Measurements from ENCODE around the gene TENT5C. TPM values are rescaled to one million over a fixed set of nuclear protein-coding genes. Genes with fewer than 3 reads are reported as not detected.

TENT5C gene
- total RNA-seq, 1 experiment from 2014 or later: 1.4 TPM

DNA sequence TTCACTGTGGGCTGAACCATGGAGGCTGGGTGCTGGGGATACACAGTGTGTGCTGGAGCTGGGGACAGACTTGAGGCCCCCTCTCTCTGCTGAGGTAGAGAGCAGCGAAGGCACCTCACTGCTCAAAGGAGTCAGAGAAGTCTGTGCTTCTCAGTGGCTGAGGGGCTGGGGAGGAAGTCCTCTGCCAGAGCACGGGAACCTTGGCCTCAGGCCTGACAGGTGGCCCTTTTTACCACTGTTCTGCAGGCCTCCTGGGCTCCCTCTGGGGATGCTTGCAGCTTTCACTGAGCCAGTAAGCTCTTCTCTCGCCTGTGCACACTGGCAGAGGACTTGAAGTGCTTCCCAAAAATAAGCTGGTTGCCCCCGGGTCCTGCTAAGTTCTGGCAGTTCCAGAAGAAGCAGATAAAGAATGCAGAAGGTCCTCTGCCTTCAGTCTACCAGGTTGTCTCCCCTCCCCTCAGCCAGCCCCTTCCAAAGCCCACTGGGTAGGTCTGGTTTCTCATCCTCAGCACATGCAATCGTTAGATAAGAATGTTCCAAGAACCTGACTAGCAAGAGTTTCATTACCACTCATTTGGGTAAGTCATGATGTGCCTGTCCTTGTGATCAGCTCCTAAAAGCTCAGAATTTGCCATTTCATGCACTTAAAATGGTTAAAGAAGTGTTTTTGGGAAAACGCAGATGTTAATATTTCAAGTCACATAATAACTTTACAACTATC, 53.9 kb downstream of the TENT5C start:
- DNase-seq (ENCODE audit: low spot score) (no peak), ATAC-seq (no peak)
- Mint-ChIP-seq H3K27me3 (ENCODE audit: low read depth) (no peaks in the 10 kb centered on the region; the same call in 1 of the 2 replicates), H3K36me3 (peaks cover 12% of the 10 kb centered on the region), H3K4me1 (peaks cover 49% of the 10 kb centered on the region), H3K4me3 (no peak overlapping the region), H3K9me3 (peaks cover 26% of the 10 kb centered on the region), H3K27ac (no peak overlapping the region)
- CTCF ChIA-PET: interaction anchor here (1.0 to 1.6 kb wide), 2 partner anchors 12 to 125 kb away, joined by 4 read pairs; no protein-coding TSS in a partner anchor
- TF ChIP-seq FOXK1 (CRISPR knock-in tag; IDR thresholded peaks at IDR 0.05): no peak
- TF ChIP-seq FOXJ3 (CRISPR knock-in tag; IDR thresholded peaks at IDR 0.05; ENCODE audit: borderline replicate concordance): no peak
- no peak for TF ChIP-seq RORB (CRISPR knock-in tag; IDR thresholded peaks at IDR 0.05)
- no peak for TF ChIP-seq ZNF138 (CRISPR knock-in tag; conservative IDR thresholded peaks at IDR 0.05)
- TF ChIP-seq, protein P1, sequence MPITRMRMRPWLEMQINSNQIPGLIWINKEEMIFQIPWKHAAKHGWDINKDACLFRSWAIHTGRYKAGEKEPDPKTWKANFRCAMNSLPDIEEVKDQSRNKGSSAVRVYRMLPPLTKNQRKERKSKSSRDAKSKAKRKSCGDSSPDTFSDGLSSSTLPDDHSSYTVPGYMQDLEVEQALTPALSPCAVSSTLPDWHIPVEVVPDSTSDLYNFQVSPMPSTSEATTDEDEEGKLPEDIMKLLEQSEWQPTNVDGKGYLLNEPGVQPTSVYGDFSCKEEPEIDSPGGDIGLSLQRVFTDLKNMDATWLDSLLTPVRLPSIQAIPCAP (CRISPR knock-in tag; IDR thresholded peaks at IDR 0.05): no peak
- no peak for TF ChIP-seq CREB1 (CRISPR knock-in tag; IDR thresholded peaks at IDR 0.05)
- TF ChIP-seq ZNF263 (CRISPR knock-in tag; IDR thresholded peaks at IDR 0.05; ENCODE audit: low read depth): no peak
- TF ChIP-seq, protein P2, sequence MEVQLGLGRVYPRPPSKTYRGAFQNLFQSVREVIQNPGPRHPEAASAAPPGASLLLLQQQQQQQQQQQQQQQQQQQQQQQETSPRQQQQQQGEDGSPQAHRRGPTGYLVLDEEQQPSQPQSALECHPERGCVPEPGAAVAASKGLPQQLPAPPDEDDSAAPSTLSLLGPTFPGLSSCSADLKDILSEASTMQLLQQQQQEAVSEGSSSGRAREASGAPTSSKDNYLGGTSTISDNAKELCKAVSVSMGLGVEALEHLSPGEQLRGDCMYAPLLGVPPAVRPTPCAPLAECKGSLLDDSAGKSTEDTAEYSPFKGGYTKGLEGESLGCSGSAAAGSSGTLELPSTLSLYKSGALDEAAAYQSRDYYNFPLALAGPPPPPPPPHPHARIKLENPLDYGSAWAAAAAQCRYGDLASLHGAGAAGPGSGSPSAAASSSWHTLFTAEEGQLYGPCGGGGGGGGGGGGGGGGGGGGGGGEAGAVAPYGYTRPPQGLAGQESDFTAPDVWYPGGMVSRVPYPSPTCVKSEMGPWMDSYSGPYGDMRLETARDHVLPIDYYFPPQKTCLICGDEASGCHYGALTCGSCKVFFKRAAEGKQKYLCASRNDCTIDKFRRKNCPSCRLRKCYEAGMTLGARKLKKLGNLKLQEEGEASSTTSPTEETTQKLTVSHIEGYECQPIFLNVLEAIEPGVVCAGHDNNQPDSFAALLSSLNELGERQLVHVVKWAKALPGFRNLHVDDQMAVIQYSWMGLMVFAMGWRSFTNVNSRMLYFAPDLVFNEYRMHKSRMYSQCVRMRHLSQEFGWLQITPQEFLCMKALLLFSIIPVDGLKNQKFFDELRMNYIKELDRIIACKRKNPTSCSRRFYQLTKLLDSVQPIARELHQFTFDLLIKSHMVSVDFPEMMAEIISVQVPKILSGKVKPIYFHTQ (CRISPR knock-in tag; IDR thresholded peaks at IDR 0.05): no peak
- no peak for TF ChIP-seq NR2C2 (CRISPR knock-in tag; IDR thresholded peaks at IDR 0.05)
- TF ChIP-seq, protein P3, sequence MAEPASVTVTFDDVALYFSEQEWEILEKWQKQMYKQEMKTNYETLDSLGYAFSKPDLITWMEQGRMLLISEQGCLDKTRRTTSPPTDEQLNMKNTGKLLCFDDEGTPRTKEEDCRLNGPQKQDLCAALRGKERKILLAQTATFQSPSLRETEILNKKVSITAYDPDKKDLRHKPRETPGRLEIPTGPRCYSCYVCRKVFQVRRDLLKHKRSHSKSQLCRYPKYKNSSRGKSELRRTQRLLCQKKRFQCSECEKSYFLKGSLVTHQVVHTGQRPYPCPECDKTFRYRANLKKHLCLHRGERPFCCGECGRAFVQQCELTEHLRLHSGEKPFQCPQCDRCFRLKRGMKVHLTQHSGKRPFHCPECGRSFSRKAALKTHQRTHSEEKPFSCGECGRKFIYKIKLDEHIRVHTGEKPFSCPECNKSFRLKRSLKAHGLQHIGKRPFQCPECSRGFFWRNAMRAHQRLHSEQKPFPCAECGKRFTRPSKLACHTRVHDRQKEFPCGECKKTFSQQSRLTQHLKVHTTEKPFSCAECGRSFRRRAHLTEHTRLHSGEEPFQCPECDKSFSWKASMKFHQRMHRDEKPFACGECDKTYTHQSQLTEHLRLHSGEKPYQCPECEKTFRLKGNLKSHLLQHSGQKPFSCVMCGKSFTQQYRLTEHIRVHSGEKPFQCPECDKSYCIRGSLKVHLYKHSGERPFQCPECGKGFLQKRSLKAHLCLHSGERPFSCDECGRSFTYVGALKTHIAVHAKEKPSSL (CRISPR knock-in tag; conservative IDR thresholded peaks at IDR 0.05): no peak
- TF ChIP-seq ELF4 (CRISPR knock-in tag; IDR thresholded peaks at IDR 0.05; ENCODE audit: low read depth): no peak
- TF ChIP-seq ZNF423 (CRISPR knock-in tag; IDR thresholded peaks at IDR 0.05): no peak
- no peak for TF ChIP-seq RELA (CRISPR knock-in tag; IDR thresholded peaks at IDR 0.05; ENCODE audit: borderline replicate concordance)
- TF ChIP-seq, protein P4, sequence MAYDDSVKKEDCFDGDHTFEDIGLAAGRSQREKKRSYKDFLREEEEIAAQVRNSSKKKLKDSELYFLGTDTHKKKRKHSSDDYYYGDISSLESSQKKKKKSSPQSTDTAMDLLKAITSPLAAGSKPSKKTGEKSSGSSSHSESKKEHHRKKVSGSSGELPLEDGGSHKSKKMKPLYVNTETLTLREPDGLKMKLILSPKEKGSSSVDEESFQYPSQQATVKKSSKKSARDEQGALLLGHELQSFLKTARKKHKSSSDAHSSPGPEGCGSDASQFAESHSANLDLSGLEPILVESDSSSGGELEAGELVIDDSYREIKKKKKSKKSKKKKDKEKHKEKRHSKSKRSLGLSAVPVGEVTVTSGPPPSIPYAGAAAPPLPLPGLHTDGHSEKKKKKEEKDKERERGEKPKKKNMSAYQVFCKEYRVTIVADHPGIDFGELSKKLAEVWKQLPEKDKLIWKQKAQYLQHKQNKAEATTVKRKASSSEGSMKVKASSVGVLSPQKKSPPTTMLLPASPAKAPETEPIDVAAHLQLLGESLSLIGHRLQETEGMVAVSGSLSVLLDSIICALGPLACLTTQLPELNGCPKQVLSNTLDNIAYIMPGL (CRISPR knock-in tag; IDR thresholded peaks at IDR 0.05): no peak
- TF ChIP-seq, protein P5, sequence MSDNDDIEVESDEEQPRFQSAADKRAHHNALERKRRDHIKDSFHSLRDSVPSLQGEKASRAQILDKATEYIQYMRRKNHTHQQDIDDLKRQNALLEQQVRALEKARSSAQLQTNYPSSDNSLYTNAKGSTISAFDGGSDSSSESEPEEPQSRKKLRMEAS (CRISPR knock-in tag; IDR thresholded peaks at IDR 0.05): no peak
- TF ChIP-seq, protein P6, sequence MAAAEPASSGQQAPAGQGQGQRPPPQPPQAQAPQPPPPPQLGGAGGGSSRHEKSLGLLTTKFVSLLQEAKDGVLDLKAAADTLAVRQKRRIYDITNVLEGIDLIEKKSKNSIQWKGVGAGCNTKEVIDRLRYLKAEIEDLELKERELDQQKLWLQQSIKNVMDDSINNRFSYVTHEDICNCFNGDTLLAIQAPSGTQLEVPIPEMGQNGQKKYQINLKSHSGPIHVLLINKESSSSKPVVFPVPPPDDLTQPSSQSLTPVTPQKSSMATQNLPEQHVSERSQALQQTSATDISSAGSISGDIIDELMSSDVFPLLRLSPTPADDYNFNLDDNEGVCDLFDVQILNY (CRISPR knock-in tag; IDR thresholded peaks at IDR 0.05): no peak
- POLR2A ChIA-PET: no interaction called here
